Endothelial cell of umbilical vein (primary cell): ENCODE data around the gene AGBL4. TPM values are rescaled to one million over a fixed set of nuclear protein-coding genes. Genes with fewer than 3 reads are reported as not detected.

Experiments used
- BruUV-seq: library from RNA; stranded (reverse); fragments of 400-500 nt; replicated peaks from 2 replicates; lab custom pipeline; 2021; lab: Mats Ljungman, UMichigan
- CTCF ChIA-PET: fragments of 300-600, 350-600 bp; sonication (Branson Sonifier 250); formaldehyde crosslinking; loops from one replicate; lab custom pipeline; 2021; ENCODE audit warnings: antibody characterized with exemption, inconsistent platforms; lab: Charles Lee
- POLR2A ChIA-PET: fragments of 300-600, 350-600 bp; sonication (Branson Sonifier 250); formaldehyde crosslinking; loops from one replicate; lab custom pipeline; 2021; ENCODE audit warnings: antibody characterized with exemption, inconsistent platforms; lab: Charles Lee
- DNase-seq: peaks from one replicate; pipeline ENCODE4 v3.0.0-alpha.2; 2011; ENCODE audit warnings: low read depth, low spot score
- FAIRE-seq: peaks from 2 replicates; lab custom pipeline; 2011; peaks lifted over from hg19 to GRCh38; lab: Jason Lieb, UNC
- H2AFZ ChIP-seq: 2 replicates; pipeline ENCODE4 v1.6.0; 2012; ENCODE audit warnings: low read depth, low read length, control low read depth, inconsistent platforms
- H3K27ac ChIP-seq: 2 replicates; pipeline ENCODE4 v1.5.1; 2011; ENCODE audit warnings: low read depth, mild to moderate bottlenecking, control low read depth, low read length, moderate library complexity; ENCODE audit not compliant: insufficient read depth
- H3K27me3 ChIP-seq, 2 experiments: 2 replicates each; pipeline versions ENCODE4 v1.6.0 to v1.6.1; 2011; ENCODE audit warnings: low read length in 2 of 2, mixed read lengths in 1 of 2; ENCODE audit not compliant: control insufficient read depth in 2 of 2, insufficient read depth in 2 of 2
- H3K36me3 ChIP-seq, 2 experiments: 2 replicates in 1 of 2; 3 replicates in 1 of 2; pipeline ENCODE4 v1.5.1; 2011; ENCODE audit warnings: low read length in 2 of 2, mild to moderate bottlenecking in 1 of 2, moderate library complexity in 1 of 2; ENCODE audit not compliant: control insufficient read depth in 2 of 2, insufficient read depth in 2 of 2; ENCODE audit errors: extremely low read depth in 1 of 2
- H3K4me1 ChIP-seq: 3 replicates; pipeline ENCODE4 v1.5.1; 2011; ENCODE audit warnings: mild to moderate bottlenecking, low read length; ENCODE audit not compliant: control insufficient read depth, insufficient read depth; ENCODE audit errors: extremely low read depth
- H3K4me2 ChIP-seq: 2 replicates; pipeline ENCODE4 v1.6.1; 2011; ENCODE audit warnings: low read length, control low read depth, mixed read lengths; ENCODE audit not compliant: insufficient read depth
- H3K4me3 ChIP-seq, 3 experiments: fragments of 200-600 bp in 1 of 3; sonication (generic), shearing (Covaris generic) in 1 of 3; replicated peaks in 1 of 3; 2 replicates each; pipeline ENCODE4 v1.5.1; 2011 to 2016; ENCODE audit warnings: control low read depth in 3 of 3, low read length in 3 of 3, mild to moderate bottlenecking in 2 of 3, inconsistent platforms in 1 of 3, low read depth in 1 of 3, moderate library complexity in 1 of 3; ENCODE audit not compliant: insufficient read depth in 1 of 3
- H3K79me2 ChIP-seq: 2 replicates; pipeline ENCODE4 v1.6.0; 2012; ENCODE audit warnings: low read length, inconsistent platforms; ENCODE audit not compliant: control insufficient read depth, insufficient read depth
- H3K9ac ChIP-seq: replicated peaks from 2 replicates; pipeline ENCODE3; 2011; ENCODE audit warnings: low read length, control low read depth; ENCODE audit not compliant: insufficient read depth; ENCODE audit errors: extremely low read depth
- H3K9me1 ChIP-seq: replicated peaks from 3 replicates; pipeline ENCODE4 v1.6.0; 2011; ENCODE audit warnings: mild to moderate bottlenecking, low read length; ENCODE audit not compliant: control insufficient read depth, insufficient read depth; ENCODE audit errors: extremely low read depth
- H3K9me3 ChIP-seq: replicated peaks from 2 replicates; pipeline ENCODE4 v1.5.1; 2012; ENCODE audit warnings: low read length, inconsistent platforms; ENCODE audit not compliant: control insufficient read depth, insufficient read depth
- H4K20me1 ChIP-seq: replicated peaks from 2 replicates; pipeline ENCODE3; 2011; ENCODE audit warnings: mild to moderate bottlenecking, low read length; ENCODE audit not compliant: control insufficient read depth, insufficient read depth; ENCODE audit errors: extremely low read depth
- EZH2 ChIP-seq: IDR thresholded peaks from 2 replicates; pipeline ENCODE4 v1.6.1; 2012; ENCODE audit warnings: borderline replicate concordance, low read depth, mild to moderate bottlenecking, moderate library complexity, low read length, inconsistent platforms; ENCODE audit not compliant: severe bottlenecking
- FOS ChIP-seq: IDR thresholded peaks from 2 replicates; pipeline ENCODE4 v1.6.1; 2011; ENCODE audit warnings: mild to moderate bottlenecking, low read length, moderate library complexity, borderline replicate concordance; ENCODE audit not compliant: insufficient read depth
- GATA2 ChIP-seq: IDR thresholded peaks from 2 replicates; pipeline ENCODE4 v1.7.0; 2011; ENCODE audit warnings: low read depth, mild to moderate bottlenecking, moderate library complexity, mixed read lengths, low read length; ENCODE audit not compliant: insufficient read length, insufficient read depth
- JUN ChIP-seq: IDR thresholded peaks from 2 replicates; pipeline ENCODE4 v1.6.1; 2011; ENCODE audit warnings: borderline replicate concordance, low read depth; ENCODE audit not compliant: insufficient read length, insufficient read depth
- MYC ChIP-seq: IDR thresholded peaks from one replicate; pipeline ENCODE4 v1.6.1; 2011; ENCODE audit warnings: mild to moderate bottlenecking, low read depth, low read length
- POLR2A ChIP-seq: IDR thresholded peaks from 2 replicates; pipeline ENCODE4 v1.6.1; 2012; ENCODE audit warnings: low read depth, mild to moderate bottlenecking, control low read depth, low read length
- POLR2AphosphoS5 ChIP-seq: IDR thresholded peaks from 2 replicates; pipeline ENCODE4 v1.6.1; 2012; ENCODE audit warnings: low read depth, mild to moderate bottlenecking, control low read depth, low read length, moderate library complexity; ENCODE audit not compliant: insufficient read depth
- dilution Hi-C: fragments of 300-500 bp; cut with MboI; formaldehyde crosslinking; loops from one replicate; pipeline ENCODE4 v1.15.0; 2019; ENCODE audit warnings: low sequenced_read_pairs; ENCODE audit not compliant: extremely low pct_ligation_motif_present
- intact Hi-C: fragments of 100-400 bp; cut with micrococcal nuclease; formaldehyde crosslinking; loops from one replicate; pipeline ENCODE4 v1.10.0; 2022
- polyA plus RNA-seq, 4 experiments: library from polyadenylated mRNA; depleted of rRNA in 3 of 4; stranded (reverse) in 3 of 4; unstranded in 1 of 4; fragments of >200 nt; gene quantifications; 2 replicates each; pipeline versions ENCODE4 v1.2.1 to v1.2.3, GENCODE V29; 2011 to 2012; ENCODE audit warnings: missing spikeins in 1 of 4
- total RNA-seq: library from RNA; stranded (reverse); gene quantifications from 2 replicates; pipeline ENCODE4 v1.2.3, GENCODE V29; 2021
- TF ChIP-seq, protein P1 (sequence below): IDR thresholded peaks from 2 replicates; pipeline ENCODE4 v1.6.1; 2011; ENCODE audit not compliant: insufficient read depth, insufficient read length
- TF ChIP-seq, protein P2 (sequence below), 2 donors: IDR thresholded peaks; 1 replicate in 1 of 2; 2 replicates in 1 of 2; pipeline ENCODE4 v1.5.1; 2011; ENCODE audit warnings: low read length in 2 of 2, mild to moderate bottlenecking in 2 of 2, moderate library complexity in 2 of 2, control low read depth in 1 of 2, inconsistent platforms in 1 of 2, low read depth in 1 of 2; ENCODE audit not compliant: insufficient read depth in 1 of 2; ENCODE audit errors: extremely low read depth in 1 of 2

The AGBL4 gene
- total and polyA plus RNA-seq, 2 donors (not counting 3 experiments of a cell fraction or from before 2014, with no cell fraction given) = not detected

DNA sequence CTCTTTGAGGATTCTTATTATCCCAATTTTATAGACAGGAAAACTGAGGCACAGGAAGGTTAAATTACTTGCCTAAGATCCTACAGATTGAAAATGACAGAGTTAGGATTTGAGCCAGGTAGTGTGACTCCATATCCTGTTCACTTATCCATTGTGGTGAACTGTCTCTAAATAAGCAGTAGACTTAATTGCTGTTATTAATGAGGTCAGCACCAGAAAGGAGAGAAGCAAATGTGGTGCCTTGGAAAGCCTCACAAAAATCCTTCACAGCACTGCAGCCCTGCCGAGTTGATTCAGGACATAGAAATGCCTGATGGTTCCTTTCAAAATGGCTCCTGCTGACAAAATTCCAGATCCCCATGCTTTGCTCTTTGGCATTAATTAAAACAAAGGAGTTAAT is 1053.8 kb downstream of the AGBL4 start:
- Histone ChIP-seq H3K4me1 (no peaks in the 10 kb centered on the region), H3K4me2 (no peak overlapping the region), H3K4me3 (no peak overlapping the region), H3K9me3 (no peaks in the 10 kb centered on the region), H3K36me3 (no peaks in the 10 kb centered on the region), H4K20me1 (no peaks in the 10 kb centered on the region), H3K9ac (no peak overlapping the region), H3K9me1 (no peaks in the 10 kb centered on the region), H2AFZ (no peak overlapping the region), H3K27ac (no peak overlapping the region), H3K27me3 (no peaks in the 10 kb centered on the region), H3K79me2 (no peaks in the 10 kb centered on the region)
- dilution Hi-C loops (no loop called here), intact Hi-C loops (no loop called here)
- ChIA-PET CTCF (interaction anchor here (1.1 kb wide), 1 partner anchor 17 kb away, joined by 3 read pairs; no protein-coding TSS in a partner anchor), POLR2A (no interaction called here)
- TF ChIP-seq, protein P1, sequence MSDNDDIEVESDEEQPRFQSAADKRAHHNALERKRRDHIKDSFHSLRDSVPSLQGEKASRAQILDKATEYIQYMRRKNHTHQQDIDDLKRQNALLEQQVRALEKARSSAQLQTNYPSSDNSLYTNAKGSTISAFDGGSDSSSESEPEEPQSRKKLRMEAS = no peak
- no peak for TF ChIP-seq EZH2
- no peak for TF ChIP-seq MYC
- TF ChIP-seq POLR2AphosphoS5 = no peak
- TF ChIP-seq, protein P2, sequence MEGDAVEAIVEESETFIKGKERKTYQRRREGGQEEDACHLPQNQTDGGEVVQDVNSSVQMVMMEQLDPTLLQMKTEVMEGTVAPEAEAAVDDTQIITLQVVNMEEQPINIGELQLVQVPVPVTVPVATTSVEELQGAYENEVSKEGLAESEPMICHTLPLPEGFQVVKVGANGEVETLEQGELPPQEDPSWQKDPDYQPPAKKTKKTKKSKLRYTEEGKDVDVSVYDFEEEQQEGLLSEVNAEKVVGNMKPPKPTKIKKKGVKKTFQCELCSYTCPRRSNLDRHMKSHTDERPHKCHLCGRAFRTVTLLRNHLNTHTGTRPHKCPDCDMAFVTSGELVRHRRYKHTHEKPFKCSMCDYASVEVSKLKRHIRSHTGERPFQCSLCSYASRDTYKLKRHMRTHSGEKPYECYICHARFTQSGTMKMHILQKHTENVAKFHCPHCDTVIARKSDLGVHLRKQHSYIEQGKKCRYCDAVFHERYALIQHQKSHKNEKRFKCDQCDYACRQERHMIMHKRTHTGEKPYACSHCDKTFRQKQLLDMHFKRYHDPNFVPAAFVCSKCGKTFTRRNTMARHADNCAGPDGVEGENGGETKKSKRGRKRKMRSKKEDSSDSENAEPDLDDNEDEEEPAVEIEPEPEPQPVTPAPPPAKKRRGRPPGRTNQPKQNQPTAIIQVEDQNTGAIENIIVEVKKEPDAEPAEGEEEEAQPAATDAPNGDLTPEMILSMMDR (IDR thresholded peaks at IDR 0.05; ENCODE audit: extremely low read depth in 1 of 2, insufficient read depth in 1 of 2, low read depth in 1 of 2, low read length in 2 of 2) = no peak
- no peak for TF ChIP-seq FOS
- TF ChIP-seq GATA2 = no peak
- TF ChIP-seq JUN = no peak
- no peak for TF ChIP-seq POLR2A
- FAIRE-seq = no peak
- no TSS peak for BruUV-seq
- DNase-seq = no peak
